NCI-H524 (cell line): ENCODE data around the gene PKD1L1.

Experiments used
- DNase-seq, 2 experiments: peaks; one replicate each; lab custom pipeline; 2025; lab: John Stamatoyannopoulos, UW

PKD1L1 gene

GRCh38 chr7:47875406-47875805 lies 72.9 kb downstream of the PKD1L1 start:
- no peak for DNase-seq

- DNase-seq = no peak
Measured at GRCh38 chr7:47873762-47874161, 74.5 kb downstream of the PKD1L1 start.

GRCh38 chr7:47867286-47867685 lies 81.0 kb downstream of the PKD1L1 start:
- DNase-seq = no peak

- no peak for DNase-seq
Measured at GRCh38 chr7:47866120-47866519, 82.1 kb downstream of the PKD1L1 start.

- DNase-seq = peak in 1 of 2 experiments; percentile 5
Measured at GRCh38 chr7:47852330-47853245, 95.7 kb downstream of the PKD1L1 start.

GRCh38 chr7:47847207-47847606 lies 101.1 kb downstream of the PKD1L1 start:
- no peak for DNase-seq

- DNase-seq = no peak
Measured at GRCh38 chr7:47846138-47846836, 102.0 kb downstream of the PKD1L1 start.

- DNase-seq = no peak
Measured at GRCh38 chr7:47844311-47844710, 104.0 kb downstream of the PKD1L1 start.

- no peak for DNase-seq
Measured at GRCh38 chr7:47843291-47843690, 105.0 kb downstream of the PKD1L1 start.

- no peak for DNase-seq
Measured at GRCh38 chr7:47839381-47839780, 108.9 kb downstream of the PKD1L1 start.

GRCh38 chr7:47837826-47838225 lies 110.4 kb downstream of the PKD1L1 start:
- DNase-seq = no peak

- DNase-seq = no peak
Measured at GRCh38 chr7:47836503-47837202, 111.6 kb downstream of the PKD1L1 start.

GRCh38 chr7:47836080-47836479 lies 112.2 kb downstream of the PKD1L1 start:
- no peak for DNase-seq

- DNase-seq = no peak
Measured at GRCh38 chr7:47833211-47833610, 115.1 kb downstream of the PKD1L1 start.

- no peak for DNase-seq
Measured at GRCh38 chr7:47832105-47832715, 116.1 kb downstream of the PKD1L1 start.

- no peak for DNase-seq
Measured at GRCh38 chr7:47830015-47830414, 118.3 kb downstream of the PKD1L1 start.

- DNase-seq = no peak
Measured at GRCh38 chr7:47827871-47828270, 120.4 kb downstream of the PKD1L1 start.

GRCh38 chr7:47827351-47827756 lies 120.9 kb downstream of the PKD1L1 start:
- DNase-seq = no peak

GRCh38 chr7:47826754-47827153 lies 121.5 kb downstream of the PKD1L1 start:
- no peak for DNase-seq

- no peak for DNase-seq
Measured at GRCh38 chr7:47819607-47819920, 128.7 kb downstream of the PKD1L1 start.

- peak in 1 of 2 experiments; percentile 55 for DNase-seq
Measured at GRCh38 chr7:47818796-47819606, 129.3 kb downstream of the PKD1L1 start.
